ENCODE data around the gene DOK6.

The DOK6 gene

GRCh38 chr18:69557282-69557681 lies 156.6 kb downstream of the DOK6 start:
- DNase-seq, result no peak

DNA sequence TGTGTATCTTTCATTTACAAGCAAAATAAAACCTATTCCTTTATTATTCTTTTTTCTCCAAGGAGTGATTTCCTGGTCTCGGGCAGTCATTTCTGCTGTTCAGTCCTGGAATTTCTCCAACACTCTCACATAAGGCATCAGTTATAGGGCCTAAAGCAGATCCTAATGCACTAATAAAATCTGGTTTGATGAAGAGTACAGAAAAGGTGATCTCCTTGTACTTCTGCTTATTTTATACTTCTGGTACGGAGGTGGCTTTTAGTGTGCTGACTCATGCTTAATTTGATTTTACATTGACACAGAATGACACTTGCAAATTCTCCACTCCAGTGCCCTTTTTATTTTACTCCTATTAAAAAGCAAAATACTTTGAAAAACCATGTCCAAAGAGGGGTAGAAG lies 157.4 kb downstream of the DOK6 start:
- DNase-seq, result no peak

DNA sequence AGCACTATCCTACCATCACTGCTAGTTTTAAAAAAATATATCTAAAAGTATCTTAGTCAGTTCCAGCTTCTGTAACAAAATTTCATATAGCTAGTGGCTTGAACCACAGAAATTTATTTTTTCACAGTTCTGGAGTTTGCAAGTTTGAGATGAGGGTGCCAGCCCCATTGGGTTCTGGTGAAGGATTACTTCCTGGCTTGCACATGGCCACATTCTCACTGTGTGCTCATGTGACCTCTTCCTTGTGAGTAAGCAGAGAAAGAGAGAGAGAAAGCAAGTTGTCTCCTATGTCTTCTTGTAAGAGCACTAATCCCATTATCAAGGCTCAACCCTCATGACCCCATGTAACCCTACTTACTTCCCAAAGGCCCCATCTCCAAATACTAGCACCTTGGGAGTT lies 158.9 kb downstream of the DOK6 start:
- DNase-seq, result no peak

- DNase-seq, result no peak
Observed at GRCh38 chr18:69564602-69565001, 163.9 kb downstream of the DOK6 start.

DNA sequence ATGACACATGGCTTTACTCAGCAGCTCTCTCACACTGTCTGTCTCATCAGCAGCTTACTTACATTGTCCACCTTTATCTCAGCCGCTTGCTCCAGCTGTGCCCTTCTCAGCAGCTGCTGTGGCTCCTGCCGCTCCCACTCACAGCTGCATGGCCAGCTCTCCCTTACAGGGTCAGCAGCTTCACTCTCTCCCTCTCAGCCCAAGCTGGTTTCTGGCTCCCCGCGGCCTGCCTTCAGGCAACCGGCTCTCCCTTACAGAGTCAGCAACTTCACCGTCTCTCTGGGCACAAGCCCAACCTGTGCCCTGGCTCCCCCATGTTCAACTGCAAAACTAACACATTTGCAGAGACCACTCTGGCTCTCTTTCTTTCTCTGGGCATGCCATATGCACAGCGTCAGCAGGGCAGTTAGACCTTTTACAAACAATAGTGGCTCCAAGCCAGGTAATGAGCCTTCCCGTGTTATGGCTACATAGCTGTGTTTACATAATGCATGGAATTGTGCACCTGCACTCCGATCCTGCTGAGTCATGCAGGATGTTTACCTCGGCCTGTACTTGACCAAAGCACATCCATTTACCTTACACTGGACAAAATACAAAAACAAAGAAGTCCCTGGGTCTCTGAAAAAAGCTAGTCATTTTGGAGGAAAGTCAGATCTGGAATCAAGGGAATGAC lies 167.3 kb downstream of the DOK6 start:
- DNase-seq, result no peak

GRCh38 chr18:69569133-69569532 lies 168.4 kb downstream of the DOK6 start:
- no peak for DNase-seq

DNA sequence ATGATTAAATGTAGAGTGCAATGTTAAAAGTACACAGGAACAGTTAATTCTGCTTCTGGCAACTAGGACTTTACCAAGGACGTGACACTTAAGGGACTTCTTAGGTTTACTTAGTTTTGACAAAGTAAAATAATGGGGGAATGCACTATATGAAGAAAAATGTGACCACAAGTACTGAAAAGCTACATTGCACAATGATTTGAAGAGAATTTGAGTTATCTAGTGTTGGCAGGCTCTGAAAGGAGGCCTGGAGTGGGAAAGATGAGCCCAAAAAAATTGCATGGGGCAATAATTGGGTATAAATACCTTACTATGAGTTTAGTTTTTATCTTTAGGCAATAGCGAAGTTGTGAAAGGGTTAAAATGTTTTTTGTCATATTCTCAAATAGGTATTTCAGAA lies 173.7 kb downstream of the DOK6 start:
- DNase-seq, result no peak

GRCh38 chr18:69580107-69580506 lies 179.4 kb downstream of the DOK6 start:
- DNase-seq, result no peak

DNA sequence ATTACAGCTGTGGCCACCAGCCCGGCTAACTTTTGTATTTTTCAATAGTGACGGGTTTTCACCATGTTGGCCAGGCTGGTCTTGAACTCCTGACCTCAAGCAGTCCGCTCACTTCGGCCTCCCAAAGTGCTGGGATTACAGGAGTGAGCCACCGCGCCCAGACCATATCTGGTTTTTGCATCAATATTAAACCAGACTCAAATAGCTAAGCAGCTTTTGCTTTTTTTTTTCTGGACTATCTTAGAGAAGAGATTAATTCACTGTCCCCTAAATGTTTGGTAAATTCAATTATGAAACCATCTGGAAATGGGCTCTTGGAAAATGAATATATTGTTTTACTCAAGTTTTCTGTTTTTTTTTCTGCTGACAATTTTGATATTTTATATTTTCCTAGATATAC lies 183.7 kb downstream of the DOK6 start:
- DNase-seq, result no peak

DNA sequence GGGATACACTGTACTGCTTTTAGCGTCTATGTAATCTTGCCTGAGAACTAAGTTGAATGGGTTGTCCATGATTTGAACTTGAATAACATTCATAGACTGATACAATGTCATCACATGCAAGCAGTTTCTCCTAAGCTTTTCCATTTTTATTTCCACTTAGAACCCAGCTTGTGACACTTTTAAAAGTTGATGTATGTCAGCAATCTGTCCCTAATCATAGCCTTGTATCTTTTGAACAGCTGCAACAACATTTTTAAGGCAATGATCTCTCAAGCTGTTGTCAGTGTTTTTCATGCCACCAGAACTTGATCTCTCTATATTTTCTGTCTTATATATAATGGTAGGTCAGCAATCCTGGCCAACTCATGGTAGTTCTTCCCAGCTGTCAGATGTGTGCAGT lies 185.0 kb downstream of the DOK6 start:
- no peak for DNase-seq

DNA sequence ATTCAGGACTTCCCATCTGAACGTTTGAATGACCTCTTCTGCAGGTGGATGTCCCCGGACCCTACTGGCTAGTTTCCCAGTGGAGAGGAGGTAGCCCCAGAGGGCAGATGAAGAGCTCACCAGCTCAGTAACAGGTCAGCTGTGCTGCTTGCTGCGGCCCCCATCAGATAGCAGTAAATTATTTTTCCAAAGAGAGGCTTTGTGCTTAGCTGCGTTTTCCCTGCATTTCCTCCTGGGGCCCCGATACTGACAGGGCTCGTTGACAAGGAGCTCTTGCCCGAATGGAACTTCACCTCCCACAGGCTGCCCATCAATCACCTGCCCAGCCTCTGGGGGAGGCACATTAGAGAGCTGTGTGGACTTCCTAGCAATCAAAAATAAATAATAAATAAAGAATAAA lies 185.8 kb downstream of the DOK6 start:
- no peak for DNase-seq

DNA sequence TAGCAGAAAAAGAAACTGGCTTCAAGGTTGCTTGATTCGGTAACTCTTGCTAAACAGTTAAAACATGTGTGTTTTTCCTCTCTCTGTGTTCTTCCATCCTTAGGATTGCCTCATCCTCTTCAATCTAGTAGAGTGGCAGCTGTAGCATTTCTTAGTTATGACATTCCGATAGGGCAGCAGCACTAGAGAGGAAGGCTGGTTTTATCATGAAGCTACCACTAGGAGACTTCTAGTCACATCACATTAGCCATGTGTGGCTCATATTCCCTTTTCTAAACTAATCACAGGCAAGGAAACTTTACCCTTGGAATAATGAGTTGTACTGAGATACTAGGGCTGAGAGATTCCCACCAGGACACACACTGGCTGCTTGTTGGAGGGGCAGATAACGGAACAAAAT lies 187.6 kb downstream of the DOK6 start:
- no peak for DNase-seq

DNA sequence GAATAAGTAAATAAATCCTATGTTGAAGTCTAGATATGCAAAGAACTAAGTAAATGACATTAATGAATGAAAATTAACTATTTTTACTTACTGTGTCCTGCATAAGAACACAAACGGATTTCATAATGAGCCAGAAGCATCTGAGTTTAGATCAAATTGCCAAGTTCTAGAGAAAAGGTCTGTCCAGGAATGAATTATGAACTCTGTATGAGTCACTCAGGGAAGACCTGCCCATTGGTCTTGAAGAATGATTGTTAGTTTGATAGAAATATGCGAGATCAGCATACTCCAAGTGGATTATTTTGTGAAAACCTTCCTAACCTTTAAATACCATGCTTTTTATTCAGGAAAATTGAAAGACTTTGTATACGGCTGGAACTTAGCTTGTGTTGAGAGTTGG lies 189.5 kb downstream of the DOK6 start:
- DNase-seq, result no peak

DNA sequence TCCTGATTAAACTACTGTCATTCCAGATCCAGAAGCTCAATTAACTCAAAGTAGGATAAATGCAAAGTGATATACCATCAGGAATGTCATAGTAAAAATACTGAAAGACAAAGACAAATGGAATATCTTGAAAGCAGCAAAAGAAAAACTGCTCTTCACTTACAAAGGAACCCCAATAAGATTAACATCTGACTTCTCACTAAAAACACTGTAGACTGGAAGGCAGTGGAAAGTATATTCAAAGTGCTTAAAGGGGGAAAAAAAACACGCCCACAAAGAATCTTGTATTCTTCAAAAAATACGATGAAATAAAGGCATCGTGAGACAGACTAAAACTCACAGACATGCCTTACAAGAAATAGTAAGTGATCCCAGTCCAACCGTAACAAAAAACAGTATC lies 195.7 kb downstream of the DOK6 start:
- no peak for DNase-seq

- DNase-seq, result no peak
Observed at GRCh38 chr18:69597561-69597960, 196.9 kb downstream of the DOK6 start.

DNA sequence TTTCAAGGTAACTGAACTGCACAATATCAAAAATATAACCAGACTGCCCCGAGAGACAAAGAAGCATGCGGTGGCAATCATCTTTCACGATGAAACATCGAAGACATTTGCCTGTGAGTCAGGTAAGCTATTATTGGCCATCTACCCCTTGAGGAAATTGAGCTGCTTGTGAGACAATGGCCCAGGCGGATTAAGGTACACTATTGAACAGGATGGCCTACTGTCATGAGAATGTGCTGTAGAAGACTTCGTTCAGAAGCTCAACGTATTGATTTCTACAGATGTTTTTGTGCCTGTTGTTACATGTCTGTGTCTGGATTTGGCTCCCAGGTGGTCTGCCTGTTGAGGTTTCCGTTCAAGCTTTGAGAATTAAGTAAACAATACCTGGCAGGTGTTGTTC lies 198.7 kb downstream of the DOK6 start:
- no peak for DNase-seq

GRCh38 chr18:69612242-69612641 lies 211.6 kb downstream of the DOK6 start:
- no peak for DNase-seq

DNA sequence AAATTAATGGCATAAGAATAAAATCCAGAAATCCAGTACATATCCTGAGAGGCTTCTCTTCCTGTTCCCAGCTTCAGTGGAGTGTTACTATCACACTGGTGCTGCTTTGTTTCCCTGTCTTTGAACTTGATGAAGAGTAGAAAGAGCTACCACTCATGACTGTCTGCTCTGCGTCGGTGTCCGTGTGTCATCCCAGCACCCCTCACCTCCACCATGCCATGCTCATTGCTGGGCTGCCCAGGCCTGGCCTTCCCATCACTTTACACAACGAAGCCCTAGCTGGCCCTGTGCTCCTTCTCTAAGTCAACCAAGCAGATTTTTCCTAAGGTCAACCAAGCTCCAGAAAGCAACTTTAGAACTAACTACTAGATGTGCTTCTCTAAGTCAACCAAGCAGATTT lies 215.4 kb downstream of the DOK6 start:
- no peak for DNase-seq

- DNase-seq, result no peak
Observed at GRCh38 chr18:69617408-69617807, 216.7 kb downstream of the DOK6 start.

- DNase-seq, result no peak
Observed at GRCh38 chr18:69617888-69618287, 217.2 kb downstream of the DOK6 start.

DNA sequence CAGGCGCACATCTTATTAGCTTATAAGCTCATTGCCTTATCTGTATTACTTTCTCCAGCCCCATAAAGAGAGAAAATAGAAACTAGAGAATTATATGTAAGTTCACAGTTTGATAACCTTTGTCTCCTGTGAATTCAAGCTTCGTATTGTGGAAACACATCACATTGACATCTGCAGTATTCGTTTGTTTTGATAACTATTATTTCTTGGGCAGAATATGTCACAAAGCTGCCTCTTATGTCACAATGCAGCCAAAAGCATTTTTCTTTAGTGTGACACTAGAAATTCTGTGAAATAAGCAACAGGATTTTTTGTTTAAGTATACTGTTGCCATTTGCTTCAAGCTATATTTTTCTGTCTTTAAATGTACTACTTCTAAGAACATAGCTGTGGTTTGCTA lies 221.5 kb downstream of the DOK6 start:
- no peak for DNase-seq

DNA sequence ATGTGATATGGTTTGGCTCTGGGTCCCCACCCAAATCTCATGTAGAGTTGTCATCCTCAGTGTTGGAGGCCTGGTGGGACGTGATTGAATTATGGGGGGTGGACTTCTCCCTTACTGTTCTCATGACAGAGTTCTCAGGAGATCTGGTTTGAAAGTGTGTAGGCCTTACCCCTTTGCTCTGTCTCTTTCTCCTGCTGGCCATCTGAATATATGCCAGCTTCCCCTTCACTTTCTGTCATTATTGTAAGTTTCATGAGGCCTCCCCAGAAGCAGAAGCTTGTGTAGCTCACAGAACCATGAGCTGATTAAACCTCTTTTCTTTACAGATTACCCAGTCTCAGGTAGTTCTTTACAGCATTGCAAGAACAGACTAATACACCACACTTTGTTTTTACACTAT lies 222.3 kb downstream of the DOK6 start:
- no peak for DNase-seq

GRCh38 chr18:69626171-69626570 lies 225.5 kb downstream of the DOK6 start:
- no peak for DNase-seq

DNA sequence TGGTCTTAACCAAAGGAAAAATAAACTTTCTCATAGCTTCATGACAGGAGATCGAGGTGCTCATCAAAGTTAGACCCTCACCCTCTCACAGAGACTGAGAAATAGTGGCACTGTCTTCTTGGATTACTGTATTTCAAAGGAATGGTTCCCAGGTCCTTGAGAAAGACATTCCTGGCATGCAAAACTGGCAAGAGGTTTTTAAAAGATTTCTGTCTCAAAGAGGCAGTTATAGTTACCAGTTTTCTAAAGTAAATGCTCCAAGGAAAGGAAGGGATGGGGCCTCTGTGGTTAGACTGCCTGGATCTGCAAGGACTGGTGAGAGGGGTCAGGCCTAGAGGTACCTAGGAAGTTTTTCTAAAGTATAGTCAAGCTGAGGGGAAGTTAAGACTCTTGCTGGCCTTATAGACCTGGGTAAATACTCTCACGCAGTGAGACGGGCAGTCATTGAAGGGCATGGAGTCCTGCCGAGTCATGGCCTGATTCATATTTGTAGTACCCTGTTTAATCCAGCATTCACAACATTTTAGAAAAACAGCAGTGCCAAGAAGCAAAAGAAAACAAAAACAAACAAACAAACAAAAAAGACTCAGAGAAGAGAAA lies 226.1 kb downstream of the DOK6 start:
- no peak for DNase-seq

GRCh38 chr18:69628774-69629359 lies 228.2 kb downstream of the DOK6 start:
- DNase-seq, result no peak

All from stimulated activated CD4-positive, alpha-beta T cell treated with anti-CD3 and anti-CD28 coated beads, Interleukin-4, amount 100 ng/mL, for 1 hour (primary cell).